Gastroesophageal sphincter (tissue), 3 donors: ENCODE data around the gene MGST2.

Experiments used
- CTCF ChIP-seq, 4 experiments: fragments of 200-600 bp in 2 of 4; fragments of 450-650 bp in 2 of 4; sonication (generic) in 1 of 4; IDR thresholded peaks; one replicate each; pipeline ENCODE4 v1.5.1; 2017 to 2019; ENCODE audit warnings: antibody characterized with exemption in 4 of 4, mild to moderate bottlenecking in 2 of 4, moderate library complexity in 2 of 4
- EP300 ChIP-seq: sonication (generic); formaldehyde crosslinking; IDR thresholded peaks from one replicate; pipeline ENCODE4 v1.6.1; 2017; ENCODE audit warnings: antibody characterized with exemption, mild to moderate bottlenecking
- POLR2A ChIP-seq, 2 donors: fragments of 450-650 bp; IDR thresholded peaks; one replicate each; pipeline ENCODE4 v1.6.1; 2017; ENCODE audit warnings: antibody characterized with exemption in 2 of 2, mild to moderate bottlenecking in 2 of 2, moderate library complexity in 1 of 2
- POLR2AphosphoS5 ChIP-seq: sonication (generic); formaldehyde crosslinking; IDR thresholded peaks from one replicate; pipeline ENCODE4 v1.6.1; 2017; ENCODE audit warnings: antibody characterized with exemption

- TF ChIP-seq CTCF (IDR thresholded peaks at IDR 0.05), result no peak
- no peak for TF ChIP-seq POLR2AphosphoS5
- TF ChIP-seq POLR2A (IDR thresholded peaks at IDR 0.05), result no peak
- no peak for TF ChIP-seq EP300
Observed at GRCh38 chr4:139743027-139743426, 77.4 kb downstream of the MGST2 start.
